GM21367 (cell line): Measurements from ENCODE around the gene RTN4RL2.
"Not testable (repeated sequence)": the region's sequence is repeated elsewhere in the genome, so short reads cannot be mapped to it uniquely, and the experiment has no call there.

Experiments used
- ATAC-seq: cut with Tn5 transposase; IDR thresholded peaks from one replicate; pipeline ENCODE4 v1.9.1; 2021; ENCODE audit not compliant: unreplicated experiment

The RTN4RL2 gene

DNA sequence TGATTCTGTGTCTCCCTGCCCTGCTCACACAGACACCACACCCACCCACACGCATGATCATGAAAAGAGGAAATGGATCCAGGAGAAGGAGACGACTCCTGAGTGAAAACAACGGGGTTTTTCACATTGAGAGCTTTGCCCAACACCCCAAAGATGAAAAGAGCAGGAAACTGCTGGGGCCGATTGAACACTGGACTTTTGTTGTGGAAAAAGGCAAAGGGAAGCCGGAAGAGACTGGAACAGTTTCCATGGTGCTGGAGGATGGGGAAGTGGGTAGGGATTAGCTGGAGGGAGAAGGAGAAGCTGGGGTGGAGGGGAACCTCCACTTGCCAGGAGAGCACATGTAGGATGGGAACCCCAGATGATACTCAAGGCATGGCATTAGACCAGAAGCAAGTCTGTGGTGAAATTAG, 28.2 kb upstream of the RTN4RL2 start:
- no peak for ATAC-seq

DNA sequence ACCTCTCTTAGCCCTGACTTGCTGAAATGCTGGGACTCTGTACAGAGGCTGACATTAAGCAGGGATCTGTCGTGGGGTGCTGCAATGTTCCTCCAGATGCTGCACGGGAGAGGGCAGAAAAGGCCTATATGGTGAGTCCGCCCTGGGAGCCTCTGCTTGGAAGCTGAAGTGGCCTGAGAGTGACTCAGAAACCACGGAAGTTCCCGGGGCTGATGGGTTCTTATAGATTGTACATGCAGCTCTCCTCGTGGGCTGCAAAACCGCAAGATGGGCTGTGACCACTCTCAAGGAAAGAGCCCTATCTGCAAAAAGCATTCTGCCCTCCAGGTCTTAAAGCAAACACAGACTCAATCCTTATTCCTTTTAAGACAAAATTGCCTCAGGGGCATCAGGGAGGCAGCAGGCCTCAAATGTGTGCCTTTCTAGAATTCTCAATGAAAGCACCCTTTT, 27.6 kb upstream of the RTN4RL2 start:
- ATAC-seq = no peak

DNA sequence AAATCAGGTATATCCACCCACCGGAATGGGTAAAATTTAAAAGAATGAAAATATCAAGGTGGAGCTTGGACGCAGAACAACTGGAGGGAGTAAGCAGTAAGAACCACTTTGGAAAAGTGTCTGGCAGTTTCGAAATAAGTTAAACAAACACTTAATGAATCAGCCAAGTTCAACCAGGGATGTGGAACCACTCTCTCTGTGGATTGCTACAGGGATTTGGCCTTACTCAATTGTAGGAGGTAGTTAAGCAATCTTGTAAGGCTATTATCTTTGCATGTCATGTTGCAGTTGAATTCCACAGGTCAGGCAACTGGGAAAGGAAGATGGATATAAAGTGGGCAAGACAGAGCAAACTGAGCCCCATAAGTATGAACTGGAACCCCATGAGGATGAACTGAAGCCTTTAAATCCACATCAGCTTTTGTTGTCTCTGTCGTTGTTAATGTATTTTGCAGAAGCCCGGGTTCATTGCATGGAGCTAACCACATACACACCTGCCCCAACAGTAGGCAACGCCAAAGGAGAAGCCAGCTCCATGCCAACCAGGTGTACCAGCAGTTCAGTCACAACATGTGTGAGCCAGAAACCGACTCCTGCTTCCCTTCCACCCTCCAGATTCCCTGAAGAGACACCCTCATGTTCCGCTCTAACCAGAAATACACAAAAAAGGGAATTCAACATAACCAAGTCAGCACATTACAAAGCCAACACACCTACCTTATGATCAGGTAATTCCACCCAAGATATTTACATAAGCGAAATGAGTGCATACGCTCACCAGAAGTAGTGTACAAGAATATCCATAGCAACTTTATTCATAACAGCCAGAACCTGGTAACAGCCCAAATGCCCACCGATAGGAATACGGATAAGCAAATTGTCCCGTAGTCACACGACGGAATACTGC, 25.4 kb upstream of the RTN4RL2 start:
- no peak for ATAC-seq

DNA sequence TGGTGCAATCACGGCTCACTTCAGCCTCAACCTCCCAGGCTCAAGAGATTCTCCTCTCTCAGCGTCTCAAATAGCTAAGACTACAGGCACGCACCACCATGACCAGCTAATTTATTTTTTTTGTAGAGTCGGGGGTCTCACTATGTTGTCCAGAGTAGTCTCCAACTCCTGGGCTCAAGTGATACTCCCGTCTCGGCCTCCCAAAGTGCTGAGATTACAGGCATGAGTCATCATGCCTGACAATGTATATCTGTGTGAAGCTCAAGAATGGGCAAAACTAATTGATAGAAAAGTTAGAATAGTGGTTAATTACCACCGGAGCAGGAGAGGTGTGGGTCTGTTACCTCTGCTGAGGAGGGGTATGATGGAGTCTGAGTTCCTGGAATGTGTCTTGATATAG, 24.3 kb upstream of the RTN4RL2 start:
- no peak for ATAC-seq

DNA sequence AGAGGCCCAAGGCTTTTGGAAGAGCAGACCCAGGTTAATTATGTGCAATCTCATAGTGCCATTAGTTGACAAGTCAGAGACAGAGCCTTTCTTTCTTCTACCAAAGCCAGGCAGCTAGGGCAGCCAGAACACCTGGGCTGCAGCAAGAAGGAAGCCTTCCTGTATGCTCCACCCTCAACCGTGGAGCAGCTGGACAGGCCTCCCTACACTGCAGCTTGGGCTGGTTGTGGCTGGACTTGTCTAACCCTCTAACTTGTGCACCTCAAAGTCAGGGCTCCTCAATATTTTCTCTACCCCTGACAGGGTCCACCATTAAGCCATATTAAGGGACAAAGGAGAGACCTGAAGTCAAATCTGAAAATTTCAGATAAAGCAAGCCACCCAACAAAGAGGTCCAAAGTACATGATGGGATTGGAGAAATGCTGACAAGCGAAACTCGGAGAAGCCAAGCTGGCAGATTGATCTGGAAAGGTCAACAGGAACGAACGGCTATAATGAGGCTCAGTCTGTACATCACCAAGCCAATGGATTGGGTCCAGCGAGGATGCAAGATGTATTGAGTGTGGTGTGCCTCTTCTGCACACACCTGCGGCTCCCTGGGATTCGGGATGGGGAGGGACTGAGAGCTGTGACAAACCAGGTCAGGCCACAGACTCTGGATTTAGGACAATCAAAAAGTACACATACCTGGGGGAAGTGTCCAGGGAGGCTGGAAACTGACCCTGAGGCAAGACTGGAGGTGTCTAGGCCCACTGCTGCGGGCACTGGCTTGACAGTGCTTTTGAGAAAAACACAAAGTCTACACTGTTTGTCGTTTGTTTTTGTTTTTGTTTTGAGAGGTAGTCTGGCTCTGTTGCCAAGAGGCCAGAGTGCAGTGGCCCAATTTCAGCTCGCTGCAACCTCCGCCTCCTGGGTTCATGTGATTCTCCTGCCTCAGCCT, 21.7 kb upstream of the RTN4RL2 start:
- no peak for ATAC-seq

DNA sequence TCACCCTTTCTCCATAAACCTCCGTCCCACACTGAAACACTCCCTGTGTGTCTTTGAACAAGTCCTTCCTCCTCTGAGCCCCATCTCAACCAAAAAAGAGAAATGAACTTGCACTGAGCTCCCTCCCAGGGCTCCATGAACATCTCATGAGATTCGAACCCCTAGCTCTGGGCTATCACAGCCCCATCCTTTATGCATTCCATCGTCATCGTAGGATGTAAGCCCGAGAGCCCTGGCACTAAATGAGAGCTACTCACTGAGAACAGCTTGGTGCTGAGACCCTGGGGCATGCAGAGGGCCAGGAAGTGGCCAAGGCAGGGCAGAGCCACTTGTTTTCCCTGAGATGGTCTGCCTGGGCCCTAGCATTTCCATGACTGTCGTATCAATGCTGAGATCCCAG, 20.5 kb upstream of the RTN4RL2 start:
- ATAC-seq = no peak

DNA sequence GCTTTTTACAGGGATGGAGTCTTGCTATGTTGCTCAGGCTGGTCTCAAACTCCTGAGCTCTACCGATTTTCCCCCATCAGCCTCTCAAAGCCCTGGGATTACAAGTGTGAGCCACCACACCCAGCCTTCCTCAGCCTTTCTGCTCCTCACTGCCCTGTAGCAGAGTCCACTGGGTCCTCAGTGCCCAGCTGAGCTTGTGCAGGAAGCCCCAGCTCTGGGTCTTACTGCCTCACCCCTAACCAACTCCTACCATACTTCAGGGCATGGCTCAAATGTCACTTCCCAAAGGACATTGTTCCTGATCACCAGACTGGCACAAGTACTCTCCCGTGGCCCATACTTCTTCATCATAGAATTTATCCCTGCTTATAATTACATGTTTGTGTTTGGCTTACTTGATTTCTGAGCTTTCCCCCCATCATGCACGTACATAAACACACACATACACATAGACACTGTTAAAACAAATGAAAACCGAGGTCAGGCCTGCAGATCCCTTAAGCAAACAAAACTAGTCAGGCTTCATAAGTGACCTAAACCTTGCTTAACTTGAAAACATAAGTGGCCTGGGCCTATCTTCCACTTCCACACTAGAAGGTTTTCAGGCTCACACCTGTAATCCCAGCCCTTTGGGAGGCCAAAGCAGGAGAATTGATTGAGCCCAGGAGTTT, 19.4 kb upstream of the RTN4RL2 start:
- ATAC-seq = no peak

DNA sequence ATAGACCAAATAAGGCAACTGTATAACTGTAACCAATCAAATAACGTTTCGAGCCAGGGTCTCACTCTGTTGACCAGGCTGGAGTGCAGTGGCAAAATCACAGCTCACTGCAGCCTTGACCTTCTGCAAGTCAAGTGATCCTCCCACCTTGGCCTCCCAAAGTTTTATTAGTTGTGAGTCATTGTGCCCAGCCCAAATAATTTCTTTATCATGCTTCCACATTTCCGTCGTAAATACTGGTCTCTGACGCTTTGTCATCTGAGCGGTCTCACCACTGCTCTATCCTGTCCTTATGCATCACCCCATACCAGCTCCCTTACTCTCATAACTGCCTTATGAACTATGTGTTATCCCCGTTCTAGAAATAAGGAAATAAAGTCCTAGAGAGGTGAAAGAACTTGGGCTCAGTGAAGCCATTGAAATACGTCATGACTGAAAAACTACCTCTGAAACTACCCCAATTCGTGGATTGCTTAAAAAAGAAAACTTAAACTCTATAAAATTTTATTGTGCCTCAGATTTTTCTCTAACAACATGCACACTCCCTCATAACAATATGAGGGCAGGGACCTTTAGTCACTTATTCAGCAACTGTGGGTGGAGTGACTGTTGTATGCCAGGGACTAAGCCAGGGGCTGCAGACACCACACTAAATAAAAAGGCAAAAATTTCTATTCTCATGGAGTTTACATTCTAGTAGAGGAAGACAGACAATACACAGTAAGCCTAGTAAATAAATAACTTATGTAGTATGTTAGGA, 15.8 kb upstream of the RTN4RL2 start:
- no peak for ATAC-seq

DNA sequence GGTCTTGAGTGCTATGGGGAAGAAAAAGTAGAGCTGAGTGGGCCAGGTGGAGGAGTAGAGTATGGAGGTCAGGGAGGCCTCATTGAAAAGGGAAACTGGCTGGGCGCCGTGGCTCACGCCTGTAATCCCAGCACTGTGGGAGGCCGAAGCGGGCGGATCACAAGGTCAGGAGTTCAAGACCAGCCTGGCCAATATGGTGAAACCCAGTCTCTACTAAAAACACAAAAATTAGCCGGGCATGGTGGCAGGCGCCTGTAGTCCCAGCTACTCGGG, 15.3 kb upstream of the RTN4RL2 start:
- not testable (repeated sequence) for ATAC-seq

DNA sequence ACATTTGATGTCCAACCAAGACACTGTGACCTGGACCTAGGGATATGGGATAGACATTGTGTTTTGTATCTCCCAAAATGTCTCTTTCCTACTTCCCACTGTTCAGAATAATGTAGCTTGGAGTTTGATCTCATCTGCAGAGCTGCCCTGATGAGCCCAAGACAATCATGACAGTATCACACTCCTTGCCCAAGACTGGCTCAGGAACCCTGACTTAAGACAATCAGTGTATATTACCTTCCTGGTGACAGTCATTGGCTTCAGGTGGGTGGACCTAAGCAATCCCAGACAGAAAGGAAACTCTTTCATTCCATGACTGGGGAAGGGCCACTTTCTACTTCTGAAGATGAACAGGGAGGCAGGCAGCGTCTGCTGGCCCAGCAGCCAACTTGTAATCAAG, 14.3 kb upstream of the RTN4RL2 start:
- no peak for ATAC-seq

DNA sequence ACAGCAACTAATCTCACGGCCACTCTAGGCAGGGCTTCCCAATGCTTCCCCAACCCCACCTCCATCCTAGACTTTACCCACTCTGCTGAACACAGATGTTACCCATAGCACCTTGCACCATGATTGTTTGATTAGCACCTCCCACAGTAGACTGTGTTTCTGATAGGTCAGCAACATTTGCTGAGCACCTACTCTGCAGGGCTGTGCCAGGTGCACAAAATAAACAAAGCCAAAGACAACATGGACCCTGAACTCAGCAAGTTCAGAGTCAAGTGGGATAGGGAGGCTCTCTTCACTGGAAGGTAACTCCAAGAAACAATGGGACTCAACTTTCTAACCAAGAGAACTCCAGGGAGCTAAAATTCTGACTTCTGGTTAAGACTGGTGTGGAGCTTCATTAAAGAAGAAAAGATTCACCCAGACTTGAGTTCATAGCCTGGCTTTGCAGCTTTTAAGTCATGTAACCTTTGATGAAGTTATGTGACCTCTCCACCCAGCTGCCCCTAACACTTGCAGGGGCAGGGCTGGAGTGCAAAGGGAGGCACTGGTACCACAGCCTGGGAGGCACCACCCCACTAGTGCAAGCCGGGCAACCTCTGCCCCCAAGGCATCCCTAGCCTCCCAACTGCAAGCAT, 6.7 kb upstream of the RTN4RL2 start:
- ATAC-seq = no peak

DNA sequence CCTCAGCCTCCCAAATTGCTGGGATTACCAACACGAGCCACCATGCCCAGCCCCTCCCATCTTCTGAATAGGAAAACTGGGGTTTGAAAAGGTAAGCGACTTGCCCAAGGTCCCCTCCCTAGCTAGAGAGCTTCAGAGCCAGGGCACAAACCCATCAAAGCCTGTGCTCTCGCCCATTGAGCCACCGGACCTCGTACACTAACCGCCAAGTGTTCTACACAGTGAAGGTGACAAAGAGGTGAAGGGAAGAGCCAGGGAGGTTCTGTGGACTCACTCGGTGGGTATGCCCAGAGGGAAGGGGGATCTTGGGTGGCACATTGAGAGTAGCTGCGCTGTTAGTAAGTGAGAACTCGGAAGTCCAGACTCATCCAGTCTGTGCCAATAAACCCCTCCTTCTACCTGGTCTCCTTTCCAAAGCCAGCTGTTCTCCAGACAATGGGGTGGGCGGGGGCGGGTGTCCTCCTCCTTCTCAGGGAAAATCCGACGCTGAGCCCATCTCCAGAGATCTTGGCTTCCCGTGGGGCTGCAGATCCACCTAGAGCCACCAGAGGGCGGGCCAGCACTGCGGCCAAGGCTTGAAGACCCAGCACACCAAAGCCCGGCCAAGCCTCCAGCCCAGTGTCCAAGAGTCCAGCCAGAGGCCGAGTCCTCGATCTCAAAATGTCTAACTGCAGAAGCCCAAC, 3.2 kb upstream of the RTN4RL2 start:
- ATAC-seq = peak; percentile 51

DNA sequence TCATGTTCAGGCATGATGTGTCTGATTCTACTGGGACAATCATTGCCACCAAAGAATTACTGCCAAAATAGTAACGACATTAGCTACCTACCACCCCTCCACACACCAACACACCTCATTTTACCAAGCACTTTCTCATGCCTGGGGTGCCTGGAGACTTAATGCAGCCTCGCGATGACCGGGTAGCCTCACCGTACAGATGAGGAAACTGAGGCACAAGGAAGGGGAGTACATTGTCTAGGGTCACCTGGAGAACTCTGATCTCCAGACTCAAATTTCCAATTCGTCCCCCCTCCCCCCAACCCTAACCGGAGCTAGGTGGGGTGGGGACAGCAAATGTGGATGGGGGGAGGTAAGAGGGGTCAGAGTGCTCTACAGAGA, 2.7 kb upstream of the RTN4RL2 start:
- no peak for ATAC-seq

DNA sequence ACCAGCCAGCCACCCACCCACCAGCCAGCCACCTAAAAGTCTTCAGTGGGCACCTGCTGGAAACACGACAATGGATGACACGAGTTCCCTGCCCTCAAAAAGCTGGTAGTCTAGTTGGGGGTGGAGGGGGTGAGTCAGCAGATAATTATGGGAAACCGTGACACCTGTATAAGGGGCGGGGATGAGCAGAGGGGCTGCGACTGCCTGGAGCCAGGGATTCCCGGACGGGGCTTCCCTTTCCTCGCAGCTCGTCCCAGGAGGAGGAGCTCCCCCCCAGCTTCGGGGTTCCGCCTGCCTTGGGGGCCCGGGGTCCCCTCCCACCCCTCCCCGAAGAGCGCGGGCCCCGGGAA, 2.3 kb upstream of the RTN4RL2 start:
- no peak for ATAC-seq

DNA sequence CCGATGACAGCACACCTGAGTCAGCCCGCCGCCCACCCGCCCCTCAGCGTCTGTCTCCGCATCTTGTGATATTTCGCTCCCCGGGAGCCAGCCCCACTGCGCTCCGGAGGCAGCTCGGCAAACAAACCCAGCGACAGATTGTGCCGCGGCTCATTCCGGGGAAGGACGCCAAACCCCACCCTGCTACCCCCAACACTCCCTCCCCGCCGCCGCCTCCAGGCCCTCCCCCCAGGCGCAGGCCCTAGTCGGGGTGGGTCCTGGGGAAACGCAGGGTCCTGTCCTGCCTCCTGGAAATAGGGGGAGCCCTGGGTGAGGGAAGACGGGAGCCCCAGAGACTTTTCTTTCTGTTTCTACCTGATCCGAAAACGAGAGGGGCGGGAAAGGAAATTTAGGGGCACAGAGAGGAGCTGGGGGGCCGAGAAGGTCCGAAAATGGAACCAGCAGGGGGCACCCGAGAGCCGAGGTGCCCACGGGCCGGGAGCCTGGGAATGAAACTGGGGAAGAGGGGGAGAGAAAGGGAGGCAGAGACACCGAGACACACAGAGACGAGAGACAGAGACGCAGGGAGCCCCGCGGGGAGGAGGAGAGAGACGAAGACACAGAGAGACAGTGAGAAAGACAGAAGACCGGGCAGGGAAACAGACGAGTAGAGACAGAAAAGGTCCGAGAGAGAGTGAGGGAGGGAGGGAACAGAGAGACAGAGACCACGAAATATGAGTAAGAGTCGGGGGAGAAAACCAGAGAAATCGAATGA, 1.7 kb upstream of the RTN4RL2 start:
- no peak for ATAC-seq

DNA sequence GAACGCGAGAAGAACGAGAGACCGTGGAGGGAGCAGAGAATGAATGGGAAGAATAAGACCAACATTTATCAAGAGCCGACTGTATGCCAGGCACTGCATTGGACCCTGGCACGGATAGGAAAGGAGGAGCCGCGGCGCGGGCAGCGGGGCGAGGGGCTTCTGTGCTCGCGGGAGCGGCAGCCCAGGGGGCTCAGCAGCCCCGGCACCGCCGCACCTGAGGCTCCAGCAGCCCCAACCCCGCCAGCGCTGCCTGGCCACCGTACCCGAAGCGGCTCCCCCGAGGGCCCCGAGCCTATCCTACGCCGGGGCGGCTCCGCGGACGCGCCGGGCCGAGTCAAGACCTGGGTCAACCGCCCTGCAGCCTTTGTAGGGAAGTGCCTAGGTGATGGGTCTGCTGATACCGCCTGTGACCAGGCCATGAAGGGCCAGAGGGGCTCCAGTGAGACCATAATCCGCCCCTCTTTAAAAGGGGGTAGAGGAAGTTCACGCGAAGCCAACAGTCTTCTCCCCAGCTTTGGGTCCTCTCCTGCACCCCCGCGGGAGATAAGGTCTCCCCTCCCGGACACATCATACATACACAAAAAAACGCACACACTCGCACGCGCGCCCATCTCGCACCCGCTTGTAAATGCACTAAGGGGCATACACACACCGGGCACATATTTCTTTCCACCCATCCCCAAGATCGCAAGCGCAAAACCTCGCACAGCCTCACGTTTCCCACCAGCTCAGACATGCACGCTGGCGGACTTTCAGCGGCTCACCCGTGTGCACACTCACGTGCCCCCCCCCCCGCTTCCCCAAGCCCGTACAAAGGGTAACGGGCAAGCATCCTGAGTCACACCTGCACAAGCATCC, 935 bp upstream of the RTN4RL2 start:
- no peak for ATAC-seq

DNA sequence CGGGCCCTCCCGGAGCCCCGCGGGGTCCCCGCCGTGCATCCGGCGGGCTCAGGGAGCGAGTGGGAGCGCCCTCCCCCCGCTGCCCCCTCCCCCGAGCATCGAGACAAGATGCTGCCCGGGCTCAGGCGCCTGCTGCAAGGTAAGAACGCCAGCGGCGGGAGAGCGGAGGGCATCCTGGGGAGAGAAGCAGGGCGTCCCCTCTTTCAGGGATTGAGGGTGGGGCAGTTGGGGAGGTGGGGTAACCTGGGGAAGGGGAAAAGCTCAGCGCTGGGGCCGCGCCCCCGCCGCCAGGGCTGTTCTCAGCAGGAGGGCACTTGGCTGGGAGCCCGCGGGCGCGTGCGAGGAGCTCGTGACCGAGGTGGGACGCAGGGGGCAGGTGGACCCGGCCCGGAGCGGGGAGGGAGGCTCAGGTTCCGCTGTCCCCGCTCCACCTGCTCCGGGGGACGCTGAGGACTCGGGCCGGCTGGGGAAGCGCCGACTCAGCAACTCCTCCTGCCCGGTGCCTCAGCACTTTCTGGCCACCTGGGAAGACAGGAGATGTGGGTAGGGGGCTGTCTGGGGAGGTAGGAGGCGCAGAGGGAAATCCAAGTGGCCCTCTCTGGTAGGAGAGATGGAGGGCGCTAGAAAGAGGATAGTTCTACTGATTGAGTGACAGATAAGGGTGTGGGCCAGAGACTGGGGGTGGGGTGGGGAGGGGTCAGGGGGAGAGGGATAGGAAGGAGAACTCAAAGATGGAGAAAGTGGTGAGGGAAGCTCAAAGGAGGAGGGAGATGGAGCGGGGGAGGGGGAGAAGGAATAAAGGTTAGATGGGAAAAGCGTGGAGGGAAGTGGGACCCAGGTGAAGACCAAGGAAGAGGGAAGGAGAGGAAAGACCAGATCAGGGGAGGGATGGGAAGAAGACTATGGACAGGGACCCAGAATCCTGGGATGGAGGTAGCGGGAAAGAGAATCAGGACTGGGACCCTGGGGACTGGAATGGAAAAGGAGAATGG, 726 bp downstream of the RTN4RL2 start:
- no peak for ATAC-seq
